ENCODE results near the gene MSRB2.
"Not testable (repeated sequence)": the region's sequence is repeated elsewhere in the genome, so short reads cannot be mapped to it uniquely, and the experiment has no call there.

Gene MSRB2

DNA sequence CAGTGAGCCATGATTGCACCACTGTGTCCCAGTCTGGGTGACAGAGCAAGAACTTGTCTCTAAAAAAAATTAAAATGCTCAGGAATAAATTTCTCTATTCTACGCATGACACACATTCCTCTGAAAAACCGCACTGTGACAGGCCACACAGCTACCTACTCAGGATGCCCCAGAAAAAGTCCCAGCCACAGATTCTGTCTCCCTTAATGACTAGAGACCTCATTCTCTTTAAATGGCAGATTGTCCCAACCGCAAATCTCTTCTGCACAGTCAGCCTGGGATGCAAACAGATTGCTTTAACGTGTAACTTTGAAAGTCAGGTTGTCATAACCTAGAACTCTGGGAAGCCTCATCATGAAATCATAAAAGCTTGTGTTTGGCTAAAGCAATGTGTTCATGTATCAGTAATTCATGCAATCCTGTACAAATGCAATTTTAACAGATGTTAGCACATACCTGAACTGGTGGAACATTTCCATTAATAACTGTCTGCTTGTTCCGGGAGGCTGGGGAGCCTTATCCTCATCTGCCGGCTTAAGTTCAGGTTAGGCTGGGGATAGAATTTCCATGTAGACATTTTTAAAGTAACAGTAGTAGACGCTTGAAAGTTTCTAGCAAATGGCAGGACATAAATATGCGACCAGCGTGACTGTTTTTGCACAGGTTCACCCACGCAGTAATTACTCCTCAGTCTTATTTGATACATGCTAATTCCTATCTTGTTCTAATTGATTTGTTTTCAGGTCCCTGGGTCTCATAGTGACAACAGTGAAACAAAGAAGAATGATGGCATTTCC, 26.2 kb upstream of the MSRB2 start:
- DNase-seq (ENCODE audit: extremely low read depth in 1 of 2, low read depth in 1 of 2): no peak

DNA sequence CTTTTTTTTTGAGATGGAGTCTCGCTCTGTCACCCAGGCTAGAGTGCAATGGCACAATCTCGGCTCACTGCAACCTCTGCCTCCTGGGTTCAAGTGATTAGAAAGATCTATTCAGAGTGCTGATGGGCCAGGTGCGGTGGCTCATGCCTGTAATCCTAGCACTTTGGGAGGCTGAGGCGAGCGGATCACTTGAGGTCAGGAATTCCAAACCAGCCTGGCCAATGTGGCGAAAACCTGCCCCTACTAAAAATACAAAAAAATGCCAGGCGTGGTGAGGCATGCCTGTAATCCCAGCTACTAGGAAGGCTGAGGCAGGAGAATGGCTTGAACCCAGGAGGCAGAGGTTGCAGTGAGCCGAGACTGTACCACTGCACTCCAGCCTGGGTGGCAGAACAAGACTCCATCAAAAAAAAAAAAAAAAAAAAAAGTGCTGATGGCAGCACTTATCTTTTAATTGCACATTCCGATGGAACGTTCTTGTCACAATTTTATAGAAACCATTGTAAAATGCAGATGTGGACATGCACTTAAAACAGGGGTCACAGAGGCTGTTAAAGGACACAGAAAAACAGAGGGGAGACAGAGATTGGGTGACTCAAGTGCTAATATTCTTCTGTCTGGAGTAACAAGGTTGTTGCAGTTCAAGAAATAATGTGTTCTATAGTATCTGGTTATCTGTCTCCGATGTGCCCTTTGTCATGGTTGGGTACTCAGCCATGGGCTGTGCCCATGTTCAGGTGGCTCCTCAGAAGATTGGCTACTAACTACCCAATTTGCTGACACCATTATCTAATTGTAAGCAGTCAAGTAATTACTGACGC, 25.1 kb upstream of the MSRB2 start:
- not testable (repeated sequence) for DNase-seq (ENCODE audit: extremely low read depth in 1 of 2, low read depth in 1 of 2)

DNA sequence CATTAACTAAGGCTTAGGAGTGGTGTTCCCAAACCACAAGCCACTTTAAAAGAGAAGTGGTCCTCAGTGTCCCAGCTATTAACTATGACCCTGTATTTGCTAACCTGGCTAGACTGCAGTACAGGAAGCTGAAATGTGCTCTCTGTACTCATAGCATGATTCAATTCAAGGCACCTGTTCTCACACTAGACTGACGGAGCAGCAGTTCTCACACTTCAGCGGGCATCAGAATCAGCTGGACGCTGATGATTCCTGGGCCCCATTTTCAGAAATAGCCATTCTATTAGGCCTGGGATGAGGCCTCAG, 24.5 kb upstream of the MSRB2 start:
- no peak for DNase-seq (ENCODE audit: extremely low read depth in 1 of 2, low read depth in 1 of 2)

- DNase-seq (ENCODE audit: extremely low read depth in 1 of 2, low read depth in 1 of 2): not testable (repeated sequence)
Measured at GRCh38 chr10:23072593-23072992, 22.8 kb upstream of the MSRB2 start.

DNA sequence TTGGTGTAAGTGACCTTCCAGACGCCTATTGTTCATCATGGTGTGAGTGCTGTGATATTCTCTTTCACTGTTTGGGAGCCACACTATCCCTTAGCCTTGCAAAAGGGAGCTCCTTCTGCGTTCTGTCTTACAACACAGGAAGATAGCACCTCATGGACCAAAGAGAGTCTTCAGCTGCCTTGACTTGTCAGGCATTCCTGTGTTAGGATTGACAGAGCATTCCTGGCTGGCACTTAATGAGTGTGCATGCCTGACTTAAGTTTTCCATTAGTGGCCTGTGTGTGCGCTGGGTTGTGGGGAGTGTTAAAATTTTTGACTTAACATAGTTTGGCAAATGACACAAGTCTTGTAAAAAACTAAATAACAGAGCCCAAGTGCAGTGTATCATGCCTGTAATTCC, 21.9 kb upstream of the MSRB2 start:
- no peak for DNase-seq (ENCODE audit: extremely low read depth in 1 of 2, low read depth in 1 of 2)

DNA sequence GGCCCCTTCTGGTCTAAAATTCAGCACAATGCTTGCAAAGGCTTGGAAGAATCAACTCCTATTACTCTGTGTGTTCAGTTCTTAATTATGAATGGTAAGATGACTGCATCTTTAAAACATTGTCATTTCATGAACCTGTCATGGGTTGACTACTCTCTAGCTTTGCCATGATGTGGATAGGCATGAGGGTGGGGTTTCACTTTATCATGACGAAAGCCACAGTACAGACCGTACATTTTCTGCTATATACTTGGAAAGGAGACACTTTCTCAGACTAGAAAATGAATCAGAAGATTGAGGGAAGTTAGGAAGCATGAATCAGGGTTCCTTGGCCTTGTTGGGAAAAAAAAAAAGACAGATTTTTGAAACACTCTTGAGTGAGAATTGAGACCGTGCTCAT, 19.7 kb upstream of the MSRB2 start:
- DNase-seq (ENCODE audit: extremely low read depth in 1 of 2, low read depth in 1 of 2): no peak

DNA sequence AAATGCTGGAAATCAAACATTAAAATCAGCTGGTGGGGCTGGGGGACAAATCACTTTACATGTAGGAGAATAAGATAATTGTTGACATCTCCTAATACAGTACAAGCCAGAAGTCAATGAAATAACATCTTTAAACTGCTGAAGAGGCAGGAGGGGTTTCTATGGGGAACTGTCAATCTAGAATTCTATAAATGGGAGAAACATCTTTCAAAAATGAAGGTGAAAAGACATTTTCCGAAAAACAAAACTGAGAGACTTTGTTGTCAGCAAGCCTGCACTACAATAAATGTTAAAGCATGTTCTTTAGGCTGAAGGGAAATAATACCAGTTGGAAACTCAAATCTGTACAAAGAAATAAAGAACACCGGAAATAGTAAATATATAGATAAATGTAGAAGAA, 17.3 kb upstream of the MSRB2 start:
- no peak for DNase-seq (ENCODE audit: extremely low read depth in 1 of 2, low read depth in 1 of 2)

DNA sequence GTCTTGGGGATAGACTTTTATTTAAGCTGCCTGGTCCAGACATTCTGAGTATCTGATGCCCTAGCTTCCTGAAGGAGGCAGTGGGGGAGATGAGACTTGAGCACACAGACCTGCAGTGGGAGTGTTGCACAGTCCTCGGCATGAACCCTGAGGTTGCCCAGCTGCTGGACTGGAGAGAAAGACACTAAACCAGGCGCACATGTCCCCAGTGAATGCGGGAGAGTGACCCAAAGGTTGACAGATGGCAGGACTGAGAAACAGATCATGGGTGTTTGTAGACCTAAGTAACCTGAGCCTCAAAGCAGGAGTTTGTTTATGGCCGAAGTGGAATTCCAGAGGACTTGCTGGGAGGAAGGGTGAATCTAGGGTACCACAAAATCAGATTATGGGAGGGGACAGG, 15.7 kb upstream of the MSRB2 start:
- DNase-seq (ENCODE audit: extremely low read depth in 1 of 2, low read depth in 1 of 2): no peak

- no peak for DNase-seq (ENCODE audit: extremely low read depth in 1 of 2, low read depth in 1 of 2)
Measured at GRCh38 chr10:23080262-23080661, 15.1 kb upstream of the MSRB2 start.

- DNase-seq (ENCODE audit: extremely low read depth in 1 of 2, low read depth in 1 of 2): no peak
Measured at GRCh38 chr10:23081221-23081750, 14.1 kb upstream of the MSRB2 start.

GRCh38 chr10:23081891-23082290, 13.5 kb upstream of the MSRB2 start:
- DNase-seq (ENCODE audit: extremely low read depth in 1 of 2, low read depth in 1 of 2): no peak

DNA sequence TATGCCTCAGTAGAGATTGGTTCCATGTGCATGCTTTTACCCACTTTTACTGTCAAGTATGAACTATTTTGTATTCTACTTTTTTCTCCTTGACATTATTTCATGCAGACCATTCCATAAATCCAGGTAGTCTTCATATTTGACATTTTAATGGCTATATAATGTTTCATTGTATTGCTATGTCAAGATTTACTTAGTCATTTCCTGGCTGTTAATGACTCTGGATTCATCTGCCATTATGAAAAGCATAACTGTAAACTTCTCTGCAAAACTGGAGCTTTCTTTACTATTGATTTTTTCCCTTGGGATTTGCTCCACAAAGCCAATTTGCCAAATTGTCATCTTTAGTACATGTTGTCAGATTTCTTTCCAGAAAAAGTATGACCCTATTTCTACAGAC, 6.8 kb upstream of the MSRB2 start:
- no peak for DNase-seq (ENCODE audit: extremely low read depth in 1 of 2, low read depth in 1 of 2)

- DNase-seq (ENCODE audit: extremely low read depth in 1 of 2, low read depth in 1 of 2): no peak
Measured at GRCh38 chr10:23094786-23095403, 484 bp upstream of the MSRB2 start.

DNA sequence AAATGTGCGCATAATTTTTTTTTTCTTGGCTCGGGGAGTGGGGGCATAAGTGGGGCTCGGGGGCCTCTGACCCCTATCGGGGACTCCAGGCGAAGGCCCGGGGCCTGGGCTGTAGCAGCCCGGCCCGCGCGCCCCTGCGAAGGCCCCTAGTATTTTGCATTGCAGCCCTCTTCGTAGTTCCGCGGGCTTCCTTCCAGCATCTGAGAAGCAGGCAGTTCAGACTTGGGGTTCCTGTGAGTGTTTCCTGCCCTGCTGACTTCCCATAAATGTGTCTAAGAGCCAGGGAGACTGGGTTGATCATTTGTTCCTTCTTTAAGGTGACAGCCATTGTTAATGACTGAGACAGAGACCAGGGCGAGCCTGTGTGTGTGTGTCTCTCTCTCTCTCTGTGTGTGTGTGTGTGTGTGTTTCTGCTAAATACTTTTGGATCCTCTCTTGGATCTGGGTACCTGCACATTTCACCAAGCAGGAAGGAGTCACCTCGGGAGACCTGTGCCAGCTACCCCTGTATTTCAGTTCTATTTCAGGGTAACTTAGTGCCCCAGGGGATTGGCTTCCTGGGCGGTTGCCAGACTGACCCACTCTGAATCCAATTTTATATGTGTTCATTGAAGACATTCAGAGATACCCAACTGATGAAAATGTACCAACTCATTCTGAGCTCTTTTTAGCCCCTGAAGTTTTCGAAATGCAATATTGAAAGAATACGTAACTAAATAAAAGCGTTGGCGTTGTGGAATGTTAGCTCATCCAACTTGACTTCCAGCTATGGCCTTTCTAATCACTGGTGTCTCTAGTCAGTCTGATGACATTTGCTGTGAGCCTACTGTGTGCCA, 805 bp downstream of the MSRB2 start:
- DNase-seq (ENCODE audit: extremely low read depth in 1 of 2, low read depth in 1 of 2): no peak

GRCh38 chr10:23096802-23097549, 1.6 kb downstream of the MSRB2 start:
- no peak for DNase-seq (ENCODE audit: extremely low read depth in 1 of 2, low read depth in 1 of 2)

DNA sequence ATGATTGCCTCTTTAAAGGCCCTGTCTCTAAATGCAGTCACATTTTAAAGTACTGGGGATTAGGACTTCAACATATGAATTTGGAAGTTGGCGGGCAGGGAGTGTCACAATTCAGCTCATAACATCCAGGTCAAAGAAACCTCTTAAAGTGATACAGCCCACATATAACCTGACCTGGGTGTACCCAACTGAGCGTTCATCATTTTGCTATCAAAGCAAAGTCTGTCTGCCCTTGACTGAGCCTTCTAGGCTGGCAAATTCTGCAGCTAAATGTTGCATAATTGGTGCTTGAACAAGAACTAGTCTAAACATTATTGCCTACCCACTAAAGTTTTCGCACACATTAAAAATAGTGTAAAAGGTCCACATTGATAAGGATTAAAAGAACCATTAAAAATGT, 3.7 kb downstream of the MSRB2 start:
- DNase-seq (ENCODE audit: extremely low read depth in 1 of 2, low read depth in 1 of 2): no peak

- DNase-seq (ENCODE audit: extremely low read depth in 1 of 2, low read depth in 1 of 2): no peak
Measured at GRCh38 chr10:23099816-23100215, 4.4 kb downstream of the MSRB2 start.

- DNase-seq (ENCODE audit: extremely low read depth in 1 of 2, low read depth in 1 of 2): no peak
Measured at GRCh38 chr10:23100331-23101030, 5.1 kb downstream of the MSRB2 start.

DNA sequence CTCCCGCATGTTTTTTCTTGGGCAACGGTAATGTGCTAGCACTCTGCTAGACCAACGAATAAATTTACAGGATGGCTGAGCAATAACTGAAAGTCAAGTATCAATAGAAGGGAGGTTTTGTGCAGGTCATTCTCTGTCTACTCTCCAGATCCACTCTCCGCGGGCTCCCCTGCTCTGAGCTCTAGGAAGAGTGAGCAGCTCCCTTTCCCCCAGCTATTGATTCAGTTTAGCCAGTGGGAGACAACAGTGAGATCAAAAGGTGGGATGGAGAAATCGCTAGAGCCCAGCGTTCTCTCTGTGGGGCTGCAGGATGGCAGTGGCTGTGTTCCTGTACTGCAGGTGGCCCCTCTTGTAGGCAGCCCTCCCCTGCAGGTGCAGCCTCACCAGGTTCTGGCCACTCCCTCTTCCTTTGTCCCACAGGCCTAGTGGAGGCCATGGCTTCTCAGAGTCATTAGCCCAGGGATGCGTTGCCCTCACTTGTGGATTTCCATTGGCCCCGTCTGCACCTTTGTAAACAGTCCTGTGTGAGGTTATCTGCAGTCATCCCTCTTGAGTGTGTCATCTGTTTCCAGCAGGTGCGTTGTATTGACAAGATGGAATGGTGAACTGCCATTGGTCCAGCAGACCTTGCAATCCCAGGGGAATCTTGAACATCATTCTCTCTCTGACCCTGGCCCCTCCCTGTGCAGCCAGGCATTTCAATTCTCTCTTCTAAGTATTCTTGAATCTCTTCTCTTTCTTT, 11.1 kb downstream of the MSRB2 start:
- no peak for DNase-seq (ENCODE audit: extremely low read depth in 1 of 2, low read depth in 1 of 2)

Measured in stimulated activated CD8-positive, alpha-beta memory T cell treated with anti-CD3 and anti-CD28 coated beads, Interleukin-7, amount 100 ng/mL, for 48 hours (primary cell).